Endothelial cell of umbilical vein (primary cell): ENCODE data around the gene SLC22A15.

Experiments used
- CTCF ChIP-seq, 2 donors: IDR thresholded peaks; 1 replicate in 1 of 2; 2 replicates in 1 of 2; pipeline ENCODE4 v1.5.1; 2011; ENCODE audit warnings: low read length in 2 of 2, mild to moderate bottlenecking in 2 of 2, moderate library complexity in 2 of 2, control low read depth in 1 of 2, inconsistent platforms in 1 of 2, low read depth in 1 of 2; ENCODE audit not compliant: insufficient read depth in 1 of 2; ENCODE audit errors: extremely low read depth in 1 of 2
- EZH2 ChIP-seq: IDR thresholded peaks from 2 replicates; pipeline ENCODE4 v1.6.1; 2012; ENCODE audit warnings: borderline replicate concordance, low read depth, mild to moderate bottlenecking, moderate library complexity, low read length, inconsistent platforms; ENCODE audit not compliant: severe bottlenecking
- MYC ChIP-seq: IDR thresholded peaks from one replicate; pipeline ENCODE4 v1.6.1; 2011; ENCODE audit warnings: mild to moderate bottlenecking, low read depth, low read length
- POLR2A ChIP-seq: IDR thresholded peaks from 2 replicates; pipeline ENCODE4 v1.6.1; 2012; ENCODE audit warnings: low read depth, mild to moderate bottlenecking, control low read depth, low read length
- POLR2AphosphoS5 ChIP-seq: IDR thresholded peaks from 2 replicates; pipeline ENCODE4 v1.6.1; 2012; ENCODE audit warnings: low read depth, mild to moderate bottlenecking, control low read depth, low read length, moderate library complexity; ENCODE audit not compliant: insufficient read depth

- no peak for TF ChIP-seq CTCF (IDR thresholded peaks at IDR 0.05; ENCODE audit: extremely low read depth in 1 of 2, insufficient read depth in 1 of 2, low read depth in 1 of 2, low read length in 2 of 2)
- no peak for TF ChIP-seq POLR2A
- TF ChIP-seq POLR2AphosphoS5: no peak
- no peak for TF ChIP-seq EZH2
- TF ChIP-seq MYC: no peak
Observed at GRCh38 chr1:115976921-115977498, 697 bp downstream of the SLC22A15 start.
